HepG2 (cell line): ENCODE data around the gene PRDM10. TPM values are rescaled to one million over a fixed set of nuclear protein-coding genes. Genes with fewer than 3 reads are reported as not detected.

Experiments used
- ATAC-seq: fragments of 200-7000 bp; cut with Tn5 transposase; 3 replicates; pipeline ENCODE4 v1.9.1; 2020; ENCODE audit warnings: mild to moderate bottlenecking, moderate library complexity
- BruUV-seq: library from RNA; stranded (reverse); fragments of 400-500 nt; replicated peaks from 2 replicates; lab custom pipeline; 2021; lab: Mats Ljungman, UMichigan
- CTCF ChIA-PET: fragments of 300-600 bp; formaldehyde crosslinking; extraction: SDS; loops from one replicate; lab custom pipeline; 2021; ENCODE audit warnings: low total read pairs, inconsistent platforms, low intra/inter-chr PET ratio; lab: Yijun Ruan, JAX
- POLR2A ChIA-PET: fragments of 350-600 bp; sonication (Branson Sonifier 250); formaldehyde crosslinking; loops from one replicate; lab custom pipeline; 2020; ENCODE audit warnings: antibody characterized with exemption, inconsistent platforms; lab: Yijun Ruan, JAX
- DNase-seq: peaks from one replicate; pipeline ENCODE4 v3.0.0-alpha.2; 2015; ENCODE audit warnings: low spot score
- FAIRE-seq: peaks from 3 replicates; lab custom pipeline; 2011; peaks lifted over from hg19 to GRCh38; lab: Jason Lieb, UNC
- H2AFZ ChIP-seq: one replicate; pipeline ENCODE4 v1.6.1; 2011; ENCODE audit warnings: low read length, inconsistent platforms
- H3K27ac ChIP-seq: fragments of 300-600 bp; 3 replicates; pipeline ENCODE4 v1.8.0; 2011; ENCODE audit warnings: mixed run types, mild to moderate bottlenecking, mixed read lengths, low read length, inconsistent platforms; ENCODE audit not compliant: insufficient read depth; ENCODE audit errors: extremely low read length
- H3K27me3 ChIP-seq, 2 experiments: fragments of 200-600 bp in 1 of 2; 2 replicates in 1 of 2; 3 replicates in 1 of 2; pipeline versions ENCODE4 v1.6.0 to v1.8.0; 2011; ENCODE audit warnings: low read length in 2 of 2, mild to moderate bottlenecking in 2 of 2, moderate library complexity in 2 of 2, inconsistent platforms in 1 of 2; ENCODE audit not compliant: insufficient read depth in 2 of 2, control insufficient read depth in 1 of 2
- H3K36me3 ChIP-seq, 2 experiments: fragments of 200-600 bp in 1 of 2; replicated peaks in 1 of 2; 2 replicates in 1 of 2; 3 replicates in 1 of 2; pipeline versions ENCODE4 v1.5.1 to v1.8.0; 2011; ENCODE audit warnings: low read length in 2 of 2, inconsistent platforms in 1 of 2; ENCODE audit not compliant: insufficient read depth in 2 of 2, control insufficient read depth in 1 of 2
- H3K4me1 ChIP-seq: 2 replicates; pipeline ENCODE4 v1.5.1; 2012; ENCODE audit warnings: low read length, inconsistent platforms; ENCODE audit not compliant: insufficient read depth
- H3K4me2 ChIP-seq: 2 replicates; pipeline ENCODE4 v1.6.0; 2011; ENCODE audit warnings: low read depth, low read length, inconsistent platforms
- H3K4me3 ChIP-seq, 3 experiments: fragments of 200-600 bp in 1 of 3; sonication (generic), shearing (Covaris generic) in 1 of 3; replicated peaks in 1 of 3; 2 replicates each; pipeline ENCODE4 v1.5.1; 2011 to 2016; ENCODE audit warnings: low read length in 3 of 3, inconsistent platforms in 2 of 3, low read depth in 2 of 3, mild to moderate bottlenecking in 2 of 3, control low read depth in 1 of 3, mixed read lengths in 1 of 3; ENCODE audit not compliant: insufficient read depth in 1 of 3
- H3K79me2 ChIP-seq: one replicate; pipeline ENCODE4 v1.6.1; 2011; ENCODE audit warnings: low read length, inconsistent platforms; ENCODE audit not compliant: insufficient read depth
- H3K9ac ChIP-seq: 2 replicates; pipeline ENCODE4 v1.6.0; 2011; ENCODE audit warnings: mild to moderate bottlenecking, low read depth, low read length, inconsistent platforms; ENCODE audit not compliant: insufficient read depth
- H3K9me3 ChIP-seq: 2 replicates; pipeline ENCODE4 v1.5.1; 2012; ENCODE audit warnings: mild to moderate bottlenecking, low read length
- H4K20me1 ChIP-seq: 2 replicates; pipeline ENCODE4 v1.6.0; 2011; ENCODE audit warnings: inconsistent platforms, mild to moderate bottlenecking, low read length, moderate library complexity; ENCODE audit not compliant: insufficient read depth
- CBX1 ChIP-seq: IDR thresholded peaks from one replicate; pipeline ENCODE4 v1.6.1; 2016; ENCODE audit warnings: antibody characterized with exemption, low read depth
- CERS6 ChIP-seq: sonication (generic); formaldehyde crosslinking; IDR thresholded peaks from 2 replicates; pipeline ENCODE4 v1.5.0; 2020; ENCODE audit warnings: missing genetic modification reagents
- CHCHD3 ChIP-seq: sonication (generic); formaldehyde crosslinking; IDR thresholded peaks from 2 replicates; pipeline ENCODE4 v1.8.0; 2022; ENCODE audit warnings: mild to moderate bottlenecking, missing genetic modification reagents, moderate library complexity
- DDIT3 ChIP-seq: sonication (generic); formaldehyde crosslinking; IDR thresholded peaks from 2 replicates; pipeline ENCODE4 v1.4.0; 2020; ENCODE audit warnings: mild to moderate bottlenecking, missing genetic modification reagents
- DNMT3B ChIP-seq: conservative IDR thresholded peaks from 2 replicates; pipeline ENCODE4 v1.6.1; 2016; ENCODE audit warnings: missing biosample characterization, control low read depth
- FOXO1 ChIP-seq: sonication (generic); formaldehyde crosslinking; IDR thresholded peaks from 2 replicates; pipeline ENCODE4 v1.4.0; 2020; ENCODE audit warnings: missing genetic modification reagents
- MTERF4 ChIP-seq: sonication (generic); formaldehyde crosslinking; IDR thresholded peaks from 2 replicates; pipeline ENCODE4 v1.8.0; 2023; ENCODE audit warnings: mild to moderate bottlenecking, missing genetic modification reagents
- RARA ChIP-seq: IDR thresholded peaks from 2 replicates; pipeline ENCODE4 v1.6.1; 2016; ENCODE audit warnings: missing genetic modification reagents, missing compliant biosample characterization
- SMAD3 ChIP-seq: sonication (generic); formaldehyde crosslinking; IDR thresholded peaks from 2 replicates; pipeline ENCODE4 v1.4.0; 2020; ENCODE audit warnings: missing genetic modification reagents
- ZBTB40 ChIP-seq, 2 experiments: fragments of 450-650 bp in 1 of 2; sonication (generic) in 1 of 2; formaldehyde crosslinking in 1 of 2; IDR thresholded peaks; 2 replicates each; pipeline versions ENCODE4 v1.6.1 to v1.8.0; 2016 to 2022; ENCODE audit warnings: antibody characterized with exemption in 1 of 2, mild to moderate bottlenecking in 1 of 2, missing genetic modification reagents in 1 of 2
- ZFP82 ChIP-seq: sonication (generic); formaldehyde crosslinking; IDR thresholded peaks from 2 replicates; pipeline ENCODE4 v1.5.1; 2020; ENCODE audit warnings: mild to moderate bottlenecking, missing genetic modification reagents, borderline replicate concordance
- WGBS: methylation state at CpG from one replicate; pipeline ENCODE4 v1.1.6; 2017; ENCODE audit warnings: low lambda C conversion rate; 5-methylcytosine and 5-hydroxymethylcytosine counted together
- in situ Hi-C: cut with HindIII; loops from 2 replicates; pipeline ENCODE4 v1.10.0; 2017; ENCODE audit warnings: low pct_unique_long_range_greater_than_20kb; ENCODE audit not compliant: extremely low pct_ligation_motif_present
- intact Hi-C: fragments of 100-400 bp; cut with micrococcal nuclease; formaldehyde crosslinking; loops from one replicate; pipeline ENCODE4 v1.10.0; 2022; ENCODE audit not compliant: unreplicated experiment
- polyA plus RNA-seq, 8 experiments: library from polyadenylated mRNA; depleted of rRNA in 3 of 8; stranded (reverse) in 7 of 8; unstranded in 1 of 8; fragments of >200 nt; fragmentation: Illumina TruSeq in 4 of 8; extraction: Trizol in 4 of 8; gene quantifications; 2 replicates each; pipeline versions ENCODE4 v1.2.1 to v1.2.3, GENCODE V29; 2011 to 2016; ENCODE audit warnings: low read depth in 4 of 8, missing spikeins in 1 of 8, mixed read lengths in 1 of 8; ENCODE audit not compliant: insufficient read depth in 1 of 8
- total RNA-seq, 5 experiments: library from RNA; depleted of rRNA; stranded (reverse); fragments of >200 nt; fragmentation: Illumina TruSeq; extraction: Trizol; gene quantifications; 2 replicates each; pipeline ENCODE4 v1.2.3, GENCODE V29; 2016; ENCODE audit warnings: low read depth in 1 of 5
- TF ChIP-seq, protein P1 (sequence below): sonication (generic); formaldehyde crosslinking; IDR thresholded peaks from 2 replicates; pipeline ENCODE4 v1.9.0; 2022; ENCODE audit warnings: low read depth, missing genetic modification reagents

Gene PRDM10
- total and polyA plus RNA-seq, 2 of the 13 experiments (the other 11 are each of a cell fraction or from before 2014, with no cell fraction given): 5.7 to 5.8 TPM

- no peak for ATAC-seq
- H3K36me3 ChIP-seq: no peaks in the 10 kb centered on the region
- no peak for TF ChIP-seq ZBTB40 (IDR thresholded peaks at IDR 0.05)
- TF ChIP-seq ZBTB40 (CRISPR knock-in tag; IDR thresholded peaks at IDR 0.05): no peak
- no peak for TF ChIP-seq DDIT3 (CRISPR knock-in tag)
- TF ChIP-seq CHCHD3: no peak
- TF ChIP-seq ZFP82: no peak
- TF ChIP-seq, protein P1, sequence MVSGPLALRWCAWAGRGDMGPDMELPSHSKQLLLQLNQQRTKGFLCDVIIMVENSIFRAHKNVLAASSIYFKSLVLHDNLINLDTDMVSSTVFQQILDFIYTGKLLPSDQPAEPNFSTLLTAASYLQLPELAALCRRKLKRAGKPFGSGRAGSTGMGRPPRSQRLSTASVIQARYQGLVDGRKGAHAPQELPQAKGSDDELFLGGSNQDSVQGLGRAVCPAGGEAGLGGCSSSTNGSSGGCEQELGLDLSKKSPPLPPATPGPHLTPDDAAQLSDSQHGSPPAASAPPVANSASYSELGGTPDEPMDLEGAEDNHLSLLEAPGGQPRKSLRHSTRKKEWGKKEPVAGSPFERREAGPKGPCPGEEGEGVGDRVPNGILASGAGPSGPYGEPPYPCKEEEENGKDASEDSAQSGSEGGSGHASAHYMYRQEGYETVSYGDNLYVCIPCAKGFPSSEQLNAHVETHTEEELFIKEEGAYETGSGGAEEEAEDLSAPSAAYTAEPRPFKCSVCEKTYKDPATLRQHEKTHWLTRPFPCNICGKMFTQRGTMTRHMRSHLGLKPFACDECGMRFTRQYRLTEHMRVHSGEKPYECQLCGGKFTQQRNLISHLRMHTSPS: no peak
- TF ChIP-seq FOXO1 (CRISPR knock-in tag): no peak
- no peak for TF ChIP-seq MTERF4 (CRISPR knock-in tag)
- TF ChIP-seq RARA (CRISPR knock-in tag): no peak
- TF ChIP-seq DNMT3B (CRISPR knock-in tag): no peak
- no peak for TF ChIP-seq CBX1
- TF ChIP-seq CERS6 (CRISPR knock-in tag): no peak
- no peak for TF ChIP-seq SMAD3 (CRISPR knock-in tag)
Measured at GRCh38 chr11:130024361-130024760, 21.7 kb upstream of the PRDM10 start.

More at GRCh38 chr11:130024361-130024760, 21.7 kb upstream of the PRDM10 start:
- Histone ChIP-seq H3K9me3 (no peaks in the 10 kb centered on the region), H4K20me1 (no peaks in the 10 kb centered on the region), H3K27me3 (no peaks in the 10 kb centered on the region), H3K4me2 (no peak overlapping the region), H3K4me3 (no peak overlapping the region), H3K79me2 (no peaks in the 10 kb centered on the region), H3K4me1 (peaks cover 43% of the 10 kb centered on the region), H3K27ac (no peak overlapping the region), H3K9ac (no peak overlapping the region), H2AFZ (no peak overlapping the region)
- BruUV-seq: no TSS peak
- ChIA-PET CTCF (no interaction called here), POLR2A (no interaction called here)
- intact Hi-C loops (no loop called here), in situ Hi-C loops (no loop called here)
- FAIRE-seq (no peak), DNase-seq (no peak)
- WGBS: 90% methylated on average over 1 of the region's 1 CpG
